Measurements from ENCODE around the gene JAG2.

GRCh38 chr14:105159344-105159743, 9.2 kb downstream of the JAG2 start:
- TF ChIP-seq POLR2A (IDR thresholded peaks at IDR 0.05; ENCODE audit: low read depth, low read length) (no peak), POLR2AphosphoS5 (IDR thresholded peaks at IDR 0.05; ENCODE audit: low read depth, low read length) (no peak), PAX5 (IDR thresholded peaks at IDR 0.05; ENCODE audit: insufficient read depth, low read length, severe bottlenecking) (no peak), TAF1 (IDR thresholded peaks at IDR 0.05; ENCODE audit: low read depth, low read length) (no peak), SPI1 (IDR thresholded peaks at IDR 0.05; ENCODE audit: low read depth, low read length) (no peak), POU2F2 (IDR thresholded peaks at IDR 0.05; ENCODE audit: low read depth, low read length) (no peak)

Measured in GM12891 (cell line).